AG04450 (cell line): ENCODE data around the gene KANSL1. TPM values are rescaled to one million over a fixed set of nuclear protein-coding genes. Genes with fewer than 3 reads are reported as not detected.
"Not testable (repeated sequence)": the region's sequence is repeated elsewhere in the genome, so short reads cannot be mapped to it uniquely, and the experiment has no call there.

ENCODE experiments used
- CTCF ChIA-PET: fragments of 300-600, 350-600 bp; formaldehyde crosslinking; extraction: SDS; loops from one replicate; lab custom pipeline; 2022; ENCODE audit warnings: antibody characterized with exemption, inconsistent platforms; lab: Charles Lee
- POLR2A ChIA-PET: fragments of 350-600 bp; formaldehyde crosslinking; extraction: SDS; loops from one replicate; lab custom pipeline; 2021; ENCODE audit warnings: antibody characterized with exemption, inconsistent platforms; lab: Yijun Ruan, JAX
- DNase-seq: peaks from one replicate; pipeline ENCODE4 v3.0.0-alpha.2; 2011; ENCODE audit warnings: low read depth, low spot score
- H3K27ac ChIP-seq: one replicate; pipeline ENCODE4 v1.5.1; 2012; ENCODE audit warnings: low read depth, low read length, control low read depth
- H3K27me3 ChIP-seq: one replicate; pipeline ENCODE4 v1.6.0; 2012; ENCODE audit warnings: low read length; ENCODE audit not compliant: control insufficient read depth, insufficient read depth
- H3K4me3 ChIP-seq: 2 replicates; pipeline ENCODE4 v1.5.1; 2011; ENCODE audit warnings: mild to moderate bottlenecking, low read depth, low read length, control low read depth
- H3K9me3 ChIP-seq: 2 replicates; pipeline ENCODE4 v1.5.1; 2012; ENCODE audit warnings: low read length; ENCODE audit not compliant: control insufficient read depth, insufficient read depth
- CTCF ChIP-seq: IDR thresholded peaks from 2 replicates; pipeline ENCODE4 v1.5.1; 2011; ENCODE audit warnings: low read depth, low read length, control low read depth, inconsistent platforms
- polyA plus RNA-seq: library from polyadenylated mRNA; depleted of rRNA; stranded (reverse); fragments of >200 nt; gene quantifications from 2 replicates; pipeline ENCODE4 v1.2.3, GENCODE V29; 2011

KANSL1 gene
- polyA plus RNA-seq, 1 experiment = 15.6 TPM

DNA sequence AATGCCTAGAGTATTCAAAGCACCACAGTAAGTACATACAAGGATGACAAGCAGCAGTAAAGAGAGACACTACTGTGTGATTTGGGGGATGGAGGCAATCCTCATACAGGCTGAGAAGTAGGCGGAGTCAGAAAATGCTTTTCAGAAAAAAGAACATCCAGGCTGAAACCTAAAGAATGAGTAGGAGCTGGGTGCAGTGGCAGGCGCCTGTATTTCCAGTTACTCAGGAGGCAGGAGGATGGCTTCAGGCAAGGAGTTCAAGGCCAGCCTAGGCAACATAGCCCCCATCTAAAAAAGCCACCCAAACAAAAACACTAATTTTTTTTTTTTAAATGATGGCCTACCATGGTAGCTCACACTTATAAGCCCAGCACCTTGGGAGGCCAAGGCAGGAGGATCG, 10.3 kb downstream of the KANSL1 start:
- no peaks in the 10 kb centered on the region for H3K27me3 ChIP-seq
- H3K27ac ChIP-seq = no peak overlapping the region
- CTCF ChIA-PET = interaction anchor here (1.4 to 2.4 kb wide), 2 partner anchors 10 to 139 kb away, joined by 3 to 12 read pairs; partner anchors contain the start of gene KANSL1
- DNase-seq = no peak
- H3K9me3 ChIP-seq = no peaks in the 10 kb centered on the region
- no peak for TF ChIP-seq CTCF
- H3K4me3 ChIP-seq = no peak overlapping the region
- POLR2A ChIA-PET = no interaction called here

GRCh38 chr17:46181940-46182339, 11.3 kb downstream of the KANSL1 start:
- H3K27me3 ChIP-seq = no peaks in the 10 kb centered on the region
- POLR2A ChIA-PET = interaction anchor here (0.8 kb wide), 1 partner anchor 154 kb away, joined by 4 read pairs; no protein-coding TSS in a partner anchor
- TF ChIP-seq CTCF = no peak
- DNase-seq = no peak
- no peak overlapping the region for H3K4me3 ChIP-seq
- CTCF ChIA-PET = interaction anchor here (2.4 kb wide), 1 partner anchor 12 kb away, joined by 12 read pairs; the partner anchor contains the start of gene KANSL1
- H3K27ac ChIP-seq = no peak overlapping the region
- H3K9me3 ChIP-seq = no peaks in the 10 kb centered on the region

DNA sequence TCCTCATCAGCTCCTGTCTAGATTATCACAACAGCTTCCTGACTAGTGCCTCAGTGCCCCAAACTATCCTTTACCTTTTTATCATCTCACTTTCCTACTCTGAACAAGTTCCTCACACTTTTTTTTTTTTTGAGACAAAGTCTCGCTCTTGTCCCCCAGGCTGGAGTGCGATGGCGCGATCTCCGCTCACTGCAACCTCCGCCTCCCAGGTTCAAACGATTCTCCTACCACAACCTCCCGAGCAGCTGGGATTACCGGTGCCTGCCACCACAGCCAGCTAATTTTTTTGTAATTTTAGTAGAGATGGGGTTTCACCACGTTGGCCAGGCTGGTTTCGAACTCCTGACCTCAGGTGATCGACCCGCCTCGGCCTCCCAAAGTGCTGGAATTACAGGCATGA, 11.9 kb downstream of the KANSL1 start:
- H3K27me3 ChIP-seq, H3K9me3 ChIP-seq, H3K27ac ChIP-seq, POLR2A ChIA-PET, DNase-seq, H3K4me3 ChIP-seq: not testable (repeated sequence)
- CTCF ChIA-PET = interaction anchor here (1.2 kb wide), 1 partner anchor 12 kb away, joined by 18 read pairs; the partner anchor contains the start of gene KANSL1

DNA sequence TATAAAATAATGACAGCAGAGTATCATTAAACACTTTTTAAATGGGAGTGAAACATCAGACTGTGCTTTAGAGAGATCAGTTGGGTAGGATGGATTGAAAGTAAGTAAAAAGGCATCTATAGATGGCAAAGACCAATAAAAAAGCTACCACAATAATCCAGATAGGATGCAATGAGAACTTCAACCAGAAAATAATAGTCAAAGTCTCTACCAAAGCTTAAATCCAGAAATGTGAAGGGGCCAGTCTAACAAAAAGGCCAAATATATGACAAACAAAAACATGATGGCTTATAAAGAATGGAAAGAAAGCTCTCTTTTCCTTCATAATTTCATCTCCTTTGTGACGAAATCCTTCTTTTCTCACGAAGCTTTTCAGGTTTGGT, 12.3 kb downstream of the KANSL1 start:
- no peak overlapping the region for H3K4me3 ChIP-seq
- H3K27ac ChIP-seq = no peak overlapping the region
- TF ChIP-seq CTCF = no peak
- no peaks in the 10 kb centered on the region for H3K27me3 ChIP-seq
- ChIA-PET POLR2A (no interaction called here), CTCF (interaction anchor here (0.6 to 1.2 kb wide), 2 partner anchors 12 to 36 kb away, joined by 3 to 18 read pairs; partner anchors contain the start of gene KANSL1)
- no peak for DNase-seq
- no peaks in the 10 kb centered on the region for H3K9me3 ChIP-seq

DNA sequence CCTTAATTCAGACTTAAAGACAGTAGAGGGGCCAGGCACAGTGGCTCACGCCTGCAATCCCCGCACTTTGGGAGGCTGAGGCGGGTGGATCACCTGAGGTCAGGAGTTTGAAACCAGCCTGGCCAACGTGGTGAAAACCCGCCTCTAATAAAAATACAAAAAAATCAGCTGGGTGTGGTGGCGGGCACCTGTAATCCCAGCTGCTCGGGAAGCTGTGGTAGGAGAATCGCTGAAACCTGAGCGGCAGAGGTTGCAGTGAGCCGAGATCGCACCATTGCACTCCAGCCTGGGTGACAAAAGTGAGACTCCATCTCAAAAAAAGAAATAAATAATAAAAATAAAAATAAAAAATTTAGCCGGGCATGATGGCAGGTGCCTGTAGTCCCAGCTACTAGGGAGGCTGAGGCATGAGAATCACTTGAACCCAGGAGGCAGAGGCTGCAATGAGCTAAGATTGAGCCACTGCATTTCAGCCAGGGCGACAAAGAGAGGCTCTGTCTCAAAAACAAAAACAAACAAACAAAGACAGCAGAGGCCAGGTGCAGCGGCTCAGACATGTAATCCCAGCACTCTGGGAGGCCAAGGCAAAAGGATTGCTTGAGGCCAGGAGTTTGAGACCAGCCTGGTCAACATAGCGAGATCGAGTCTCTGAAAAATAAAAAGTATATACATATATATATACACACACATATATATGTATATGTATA, 12.9 kb downstream of the KANSL1 start:
- H3K9me3 ChIP-seq, POLR2A ChIA-PET: not testable (repeated sequence)
- CTCF ChIA-PET = interaction anchor here (0.6 to 1.2 kb wide), 3 partner anchors 13 to 77 kb away, joined by 3 to 18 read pairs (median 3); partner anchors contain the start of gene KANSL1

DNA sequence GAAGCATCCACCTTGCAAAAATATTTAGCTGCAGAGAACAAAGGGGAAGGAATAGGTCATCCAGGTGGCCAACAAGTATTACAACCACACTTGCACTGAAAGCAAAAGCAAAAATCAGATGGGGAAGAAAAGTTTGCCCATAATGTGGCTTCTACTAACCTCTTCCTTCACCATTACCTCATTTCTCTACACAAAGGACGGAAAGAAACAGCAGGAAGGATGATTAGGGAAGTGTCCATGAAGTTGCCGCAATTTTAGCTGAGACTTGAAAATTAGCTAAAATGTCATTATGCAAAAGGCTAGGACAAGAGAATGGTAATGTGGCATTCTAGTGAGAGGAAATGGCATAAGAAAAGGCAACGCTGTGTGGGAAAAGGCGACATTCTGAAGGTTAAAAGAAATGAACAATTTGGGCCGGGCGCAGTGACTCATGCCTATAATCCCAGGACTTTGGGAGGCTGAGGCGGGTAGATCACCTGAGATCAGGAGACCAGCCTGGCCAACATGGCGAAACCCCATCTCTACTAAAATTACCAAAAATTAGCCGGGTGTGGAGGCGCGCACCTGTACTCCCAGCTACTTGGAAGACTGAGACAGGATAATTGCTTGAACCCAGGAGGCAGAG, 13.7 kb downstream of the KANSL1 start:
- DNase-seq = no peak
- CTCF ChIA-PET = interaction anchor here (0.6 to 4.7 kb wide), 2 partner anchors 14 to 76 kb away, joined by 3 to 34 read pairs; partner anchors contain the start of gene KANSL1
- H3K9me3 ChIP-seq = no peaks in the 10 kb centered on the region
- no peak for TF ChIP-seq CTCF
- no peaks in the 10 kb centered on the region for H3K27me3 ChIP-seq
- no peak overlapping the region for H3K27ac ChIP-seq
- POLR2A ChIA-PET = no interaction called here
- H3K4me3 ChIP-seq = no peak overlapping the region

More for the DNA sequence above, 12.9 kb downstream of the KANSL1 start:
- H3K27ac ChIP-seq, H3K4me3 ChIP-seq, H3K27me3 ChIP-seq, DNase-seq: not testable (repeated sequence)
